Fibroblast of peridontal ligament (primary cell): ENCODE measurements around the gene PLCB1.
"Not testable (repeated sequence)": the region's sequence is repeated elsewhere in the genome, so short reads cannot be mapped to it uniquely, and the experiment has no call there.

Source experiments
- DNase-seq: peaks from one replicate; pipeline ENCODE4 v3.0.0-alpha.2; 2010; ENCODE audit errors: extremely low read depth

The PLCB1 gene

GRCh38 chr20:8834294-8834693 is 702.2 kb downstream of the PLCB1 start:
- DNase-seq: not testable (repeated sequence)

- DNase-seq: no peak
These were observed 702.8 kb downstream of the PLCB1 start for GRCh38 chr20:8834851-8835250.

GRCh38 chr20:8837396-8837795 is 705.3 kb downstream of the PLCB1 start:
- DNase-seq: peak; percentile 83

- no peak for DNase-seq
These were observed 710.5 kb downstream of the PLCB1 start for GRCh38 chr20:8842525-8842924.

- DNase-seq: no peak
These were observed 712.1 kb downstream of the PLCB1 start for GRCh38 chr20:8844179-8844578.

- DNase-seq: no peak
These were observed 717.9 kb downstream of the PLCB1 start for GRCh38 chr20:8849990-8850389.

GRCh38 chr20:8851446-8851845 is 719.4 kb downstream of the PLCB1 start:
- no peak for DNase-seq

GRCh38 chr20:8851919-8852318 is 719.9 kb downstream of the PLCB1 start:
- not testable (repeated sequence) for DNase-seq

GRCh38 chr20:8853211-8853610 is 721.1 kb downstream of the PLCB1 start:
- DNase-seq: not testable (repeated sequence)

GRCh38 chr20:8853805-8854338 is 721.8 kb downstream of the PLCB1 start:
- DNase-seq: peak; percentile 92

GRCh38 chr20:8854571-8854970 is 722.5 kb downstream of the PLCB1 start:
- DNase-seq: peak; percentile 31

GRCh38 chr20:8855315-8855714 is 723.2 kb downstream of the PLCB1 start:
- DNase-seq: peak; percentile 81

- DNase-seq: no peak
These were observed 724.6 kb downstream of the PLCB1 start for GRCh38 chr20:8856668-8857067.

- DNase-seq: peak; percentile 27
These were observed 726.2 kb downstream of the PLCB1 start for GRCh38 chr20:8858181-8858787.

- DNase-seq: peak; percentile 88
These were observed 728.0 kb downstream of the PLCB1 start for GRCh38 chr20:8860011-8860495.

GRCh38 chr20:8862092-8862491 is 730.0 kb downstream of the PLCB1 start:
- no peak for DNase-seq

- no peak for DNase-seq
These were observed 733.6 kb downstream of the PLCB1 start for GRCh38 chr20:8865636-8866035.

- no peak for DNase-seq
These were observed 735.1 kb downstream of the PLCB1 start for GRCh38 chr20:8867038-8867740.

- DNase-seq: no peak
These were observed 738.6 kb downstream of the PLCB1 start for GRCh38 chr20:8870652-8871051.

GRCh38 chr20:8874437-8874836 is 742.4 kb downstream of the PLCB1 start:
- no peak for DNase-seq

- peak; percentile 75 for DNase-seq
These were observed 743.5 kb downstream of the PLCB1 start for GRCh38 chr20:8875586-8875985.

- no peak for DNase-seq
These were observed 744.3 kb downstream of the PLCB1 start for GRCh38 chr20:8876366-8876765.

- DNase-seq: no peak
These were observed 745.2 kb downstream of the PLCB1 start for GRCh38 chr20:8877294-8877693.
